T-helper 1 cell treated with Interleukin-12 subunit alpha and Interleukin-12 subunit beta and Interleukin-4 antibody, amounts not matched to agents 30 ng/mL and 1 ng/mL, for 36 hours (primary cell): Measurements from ENCODE around the gene FNDC8. TPM values are rescaled to one million over a fixed set of nuclear protein-coding genes. Genes with fewer than 3 reads are reported as not detected.

Experiments used
- intact Hi-C: fragments of 100-400 bp; cut with micrococcal nuclease; formaldehyde crosslinking; loops from one replicate; pipeline ENCODE4 v1.15.1; 2024
- total RNA-seq: library from RNA; stranded (reverse); gene quantifications from 2 replicates; pipeline ENCODE4 v1.2.3, GENCODE V29; 2022

FNDC8 gene
- total RNA-seq, 1 donor from 2014 or later, result 0.15 TPM

- intact Hi-C loops, result no loop called here
Observed at GRCh38 chr17:35167046-35167445, 45.6 kb downstream of the FNDC8 start.

DNA sequence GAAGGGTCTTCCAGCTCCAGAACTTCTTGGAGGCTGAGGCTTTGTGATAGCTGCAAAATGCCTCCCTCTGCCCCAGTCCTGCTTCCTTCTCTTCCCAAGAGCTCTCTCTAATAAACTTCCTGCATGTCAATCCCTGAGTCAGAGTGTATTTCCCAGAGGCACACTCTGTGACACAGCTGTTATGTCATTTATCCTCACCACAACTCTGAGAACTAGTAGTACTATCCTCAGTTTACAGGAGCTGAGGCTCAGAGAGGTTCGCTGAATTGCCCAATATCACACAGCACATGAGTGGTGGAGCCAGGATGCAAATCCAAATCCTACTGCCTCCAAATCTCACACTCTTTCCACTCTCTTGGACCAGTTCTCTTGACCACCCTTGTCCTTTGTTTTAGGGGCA is 46.3 kb downstream of the FNDC8 start:
- intact Hi-C loops, result no loop called here

DNA sequence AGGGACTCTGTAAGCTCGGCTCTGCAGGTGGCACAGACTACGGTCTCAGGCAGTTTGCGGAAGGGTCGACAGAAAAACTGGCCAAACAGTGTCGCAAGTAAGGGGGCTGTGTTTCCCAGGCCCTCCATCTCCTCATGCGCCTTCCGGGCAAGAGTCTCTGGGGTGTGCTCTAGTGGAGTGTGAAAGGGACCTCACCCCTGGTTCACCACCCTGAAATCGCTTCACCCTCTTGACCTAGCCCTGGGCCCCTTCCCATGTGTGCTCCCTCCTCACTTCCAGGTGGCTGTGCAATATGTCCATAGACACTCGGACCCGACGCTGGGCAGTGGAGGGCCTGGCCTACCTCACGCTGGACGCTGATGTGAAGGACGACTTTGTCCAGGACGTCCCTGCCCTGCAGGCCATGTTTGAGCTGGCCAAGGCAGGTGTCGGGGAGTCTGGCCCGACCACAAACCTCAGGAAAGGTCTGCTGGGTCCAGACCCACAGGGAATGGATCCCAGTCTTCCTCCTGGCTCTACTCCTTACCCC is 48.5 kb downstream of the FNDC8 start:
- intact Hi-C loops, result loop anchor here (2.0 to 10.0 kb wide), 3 partner anchors 45 to 203 kb away; partner anchors contain the start of gene SLFN11

DNA sequence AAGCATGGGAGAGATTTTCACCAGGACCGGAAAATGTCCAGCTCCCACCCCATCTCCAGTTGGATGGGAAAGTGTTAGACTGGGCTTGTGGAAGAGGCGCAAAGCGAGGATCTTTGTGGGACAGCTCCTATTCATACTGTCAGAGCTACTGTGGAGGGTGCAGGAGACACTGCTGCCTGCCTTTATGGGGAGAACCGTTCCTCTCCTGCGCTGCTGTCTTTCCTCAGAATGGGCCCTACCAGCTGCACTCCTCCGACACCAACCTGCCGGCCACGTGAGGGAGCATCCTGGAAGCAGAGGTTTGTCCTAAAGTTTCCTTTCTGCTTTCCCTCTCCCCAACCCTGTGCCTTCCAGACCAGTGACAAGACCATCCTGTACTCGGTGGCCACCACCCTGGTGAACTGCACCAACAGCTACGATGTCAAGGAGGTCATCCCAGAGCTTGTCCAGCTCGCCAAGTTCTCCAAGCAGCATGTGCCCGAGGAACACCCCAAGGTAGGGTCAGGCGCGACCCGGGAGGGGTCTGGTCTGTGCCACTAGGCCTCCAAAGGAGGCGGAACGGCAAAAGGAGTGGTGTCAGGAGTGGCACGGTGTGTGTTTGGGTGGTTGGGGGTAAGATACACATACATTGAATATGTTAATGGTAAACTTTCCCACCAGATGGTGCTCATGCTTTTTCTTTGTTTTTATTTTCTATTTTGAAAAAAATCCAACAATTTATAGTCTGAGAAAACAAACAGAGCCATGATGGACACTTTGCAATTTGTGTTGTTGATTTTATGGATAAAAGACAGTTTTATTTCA is 49.8 kb downstream of the FNDC8 start:
- intact Hi-C loops, result loop anchor here (1.0 to 10.0 kb wide), 10 partner anchors 44 to 576 kb away; partner anchors contain the start of genes AP2B1 and SLFN11

DNA sequence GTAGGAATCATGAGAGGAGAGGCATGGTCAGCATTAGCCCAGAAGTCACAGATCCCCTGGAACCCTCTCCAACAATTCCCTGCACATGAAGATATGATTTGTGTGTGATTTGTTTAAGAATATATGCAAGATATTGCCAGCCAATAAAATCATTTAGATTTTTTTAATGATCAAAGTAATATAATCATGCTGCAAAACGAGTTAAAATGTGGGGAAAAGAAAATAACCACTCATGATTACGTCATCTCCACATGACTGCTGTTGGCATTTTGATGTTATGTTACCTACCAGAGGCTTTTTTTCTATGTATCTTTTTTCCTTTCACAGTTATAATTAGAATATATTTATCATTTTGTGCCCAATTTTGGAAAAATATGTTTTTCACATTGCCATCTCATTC is 50.4 kb downstream of the FNDC8 start:
- intact Hi-C loops, result loop anchor here (1.0 to 10.0 kb wide), 10 partner anchors 43 to 575 kb away; partner anchors contain the start of genes AP2B1 and SLFN11

DNA sequence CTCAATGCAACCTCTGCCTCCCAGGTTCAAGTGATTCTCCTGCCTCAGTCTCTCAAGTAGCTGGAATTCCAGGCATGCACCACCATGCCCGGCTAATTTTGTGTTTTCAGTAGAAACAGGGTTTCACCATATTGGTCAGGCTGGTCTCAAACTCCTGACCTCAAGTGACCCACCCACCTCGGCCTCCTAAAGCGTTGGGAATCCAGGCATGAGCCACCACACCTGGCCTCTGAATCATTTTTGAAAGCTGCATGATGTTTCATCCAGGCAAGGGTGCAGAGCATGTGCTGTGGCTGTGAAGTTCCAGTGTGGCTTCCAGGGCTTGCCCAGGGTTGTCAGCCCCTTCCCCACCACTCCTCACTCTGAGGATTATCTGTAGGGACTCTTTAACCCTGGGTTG is 50.9 kb downstream of the FNDC8 start:
- intact Hi-C loops, result loop anchor here (10.0 kb wide), 1 partner anchor 172 kb away; no protein-coding TSS in a partner anchor

- intact Hi-C loops, result loop anchor here (10.0 kb wide), 1 partner anchor 170 kb away; no protein-coding TSS in a partner anchor
Observed at GRCh38 chr17:35174835-35175334, 53.5 kb downstream of the FNDC8 start.

DNA sequence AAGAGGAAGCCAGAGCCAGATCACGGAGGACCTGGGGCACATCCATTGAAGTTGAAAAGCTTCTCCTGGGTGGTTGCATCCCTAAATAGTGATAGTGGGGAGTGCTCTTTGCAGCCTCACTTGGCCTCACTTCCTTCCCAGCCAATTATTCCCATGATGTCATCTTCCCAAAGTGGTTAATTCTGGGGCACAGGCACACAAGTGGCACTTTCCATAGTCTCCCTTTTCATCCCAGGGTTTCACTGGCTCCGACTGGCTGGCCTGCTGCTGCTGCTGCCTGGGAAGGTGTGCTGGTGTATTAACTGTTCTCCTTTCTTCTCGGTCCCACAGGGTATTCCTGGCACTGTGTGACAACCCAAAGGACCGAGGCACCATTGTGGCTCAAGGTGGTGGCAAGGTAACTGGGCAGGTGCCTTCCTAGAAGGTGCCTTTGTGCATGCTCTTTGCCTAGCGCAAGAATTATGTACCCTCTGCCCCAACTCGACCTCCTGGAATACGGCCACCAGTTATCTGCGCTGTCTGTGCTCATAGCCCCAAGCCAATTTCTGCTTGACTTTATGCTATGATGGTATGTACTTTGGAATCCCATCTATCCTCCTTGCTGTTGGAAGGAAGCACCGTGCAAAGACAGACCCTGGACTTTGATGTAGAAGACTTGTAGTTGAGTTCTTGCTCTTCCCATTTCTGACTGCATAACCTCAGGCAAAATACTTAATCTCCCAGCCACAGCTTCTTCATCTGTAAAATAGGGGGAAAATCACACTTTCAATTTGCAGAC is 54.4 kb downstream of the FNDC8 start:
- intact Hi-C loops, result loop anchor here (10.0 kb wide), 1 partner anchor 169 kb away; no protein-coding TSS in a partner anchor

GRCh38 chr17:35176897-35177296 is 55.5 kb downstream of the FNDC8 start:
- intact Hi-C loops, result loop anchor here (1.0 to 10.0 kb wide), 4 partner anchors 11 to 360 kb away; partner anchors contain the start of gene SLFN12L

DNA sequence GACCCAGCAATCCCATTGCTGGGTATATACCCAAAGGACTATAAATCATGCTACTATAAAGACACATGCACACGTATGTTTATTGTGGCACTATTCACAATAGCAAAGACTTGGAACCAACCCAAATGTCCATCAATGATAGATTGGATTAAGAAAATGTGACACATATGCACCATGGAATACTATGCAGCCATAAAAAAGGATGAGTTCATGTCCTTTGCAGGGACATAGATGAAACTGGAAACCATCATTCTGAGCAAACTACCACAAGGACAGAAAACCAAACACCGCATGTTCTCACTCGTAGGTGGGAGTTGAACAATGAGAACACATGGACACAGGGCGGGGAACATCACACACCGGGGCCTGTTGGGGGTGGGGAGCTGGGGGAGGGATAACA is 58.0 kb downstream of the FNDC8 start:
- intact Hi-C loops, result loop anchor here (10.0 kb wide), 1 partner anchor 165 kb away; no protein-coding TSS in a partner anchor

Other genes with a start within 250 kb of the FNDC8 start
- gene CCT6B, start 160.2 kb upstream of the FNDC8 start, total RNA-seq, result 0.88 and 1.1 TPM in 2 replicates
- 26.4 and 29.4 TPM in 2 replicates for gene ZNF830, start 160.1 kb upstream of the FNDC8 start, total RNA-seq
- gene LIG3, start 141.1 kb upstream of the FNDC8 start, total RNA-seq, result 44.3 and 45.5 TPM in 2 replicates
- 77.9 and 80.2 TPM in 2 replicates for gene RFFL, start 57.9 kb upstream of the FNDC8 start, total RNA-seq
- 30.2 and 31.1 TPM in 2 replicates for gene RAD51D, start 1.8 kb upstream of the FNDC8 start, total RNA-seq
- gene NLE1, start 20.7 kb downstream of the FNDC8 start, total RNA-seq, result 19.2 and 20.2 TPM in 2 replicates
- 0.05 TPM in 2 replicates for gene UNC45B, start 26.2 kb downstream of the FNDC8 start, total RNA-seq
- gene SLC35G3, start 72.8 kb downstream of the FNDC8 start, total RNA-seq, result not detected in 2 replicates
- gene SLFN5, start 121.5 kb downstream of the FNDC8 start, total RNA-seq, result 112 and 115 TPM in 2 replicates